GM12875 (cell line): Measurements from ENCODE around the gene NEK6.

Experiments
- H3K4me3 ChIP-seq: one replicate; pipeline ENCODE4 v1.5.1; 2011; ENCODE audit warnings: low read depth, low read length, control low read depth
- CTCF ChIP-seq: IDR thresholded peaks from 2 replicates; pipeline ENCODE4 v1.5.1; 2011; ENCODE audit warnings: low read depth, mild to moderate bottlenecking, control low read depth, inconsistent platforms, low read length, moderate library complexity, borderline replicate concordance; ENCODE audit not compliant: insufficient read depth

NEK6 gene

GRCh38 chr9:124268248-124268647, 10.5 kb downstream of the NEK6 start:
- no peak for TF ChIP-seq CTCF

GRCh38 chr9:124268661-124269060, 10.9 kb downstream of the NEK6 start:
- H3K4me3 ChIP-seq, result no peak overlapping the region
- no peak for TF ChIP-seq CTCF

More at GRCh38 chr9:124268248-124268647, 10.5 kb downstream of the NEK6 start:
- no peak overlapping the region for H3K4me3 ChIP-seq

- H3K4me3 ChIP-seq, result no peak overlapping the region
- TF ChIP-seq CTCF, result no peak
Observed at GRCh38 chr9:124269556-124269955, 11.8 kb downstream of the NEK6 start.

GRCh38 chr9:124270504-124271335, 13.0 kb downstream of the NEK6 start:
- H3K4me3 ChIP-seq, result no peak overlapping the region
- no peak for TF ChIP-seq CTCF

- TF ChIP-seq CTCF, result no peak
- no peak overlapping the region for H3K4me3 ChIP-seq
Observed at GRCh38 chr9:124271660-124272059, 13.9 kb downstream of the NEK6 start.

- TF ChIP-seq CTCF, result no peak
- no peak overlapping the region for H3K4me3 ChIP-seq
Observed at GRCh38 chr9:124272118-124272517, 14.4 kb downstream of the NEK6 start.

GRCh38 chr9:124272979-124273378, 15.2 kb downstream of the NEK6 start:
- no peak overlapping the region for H3K4me3 ChIP-seq
- no peak for TF ChIP-seq CTCF
